Cerebellar nuclear complex (tissue), 1 donor: ENCODE measurements around the gene TSPAN18.
A peak's percentile ranks its signal among the peaks of the same experiment; 100 is the strongest.

Experiments
- DNase-seq, 2 experiments: peaks; one replicate each; lab custom pipeline; 2025; lab: John Stamatoyannopoulos, UW

Gene TSPAN18

DNA sequence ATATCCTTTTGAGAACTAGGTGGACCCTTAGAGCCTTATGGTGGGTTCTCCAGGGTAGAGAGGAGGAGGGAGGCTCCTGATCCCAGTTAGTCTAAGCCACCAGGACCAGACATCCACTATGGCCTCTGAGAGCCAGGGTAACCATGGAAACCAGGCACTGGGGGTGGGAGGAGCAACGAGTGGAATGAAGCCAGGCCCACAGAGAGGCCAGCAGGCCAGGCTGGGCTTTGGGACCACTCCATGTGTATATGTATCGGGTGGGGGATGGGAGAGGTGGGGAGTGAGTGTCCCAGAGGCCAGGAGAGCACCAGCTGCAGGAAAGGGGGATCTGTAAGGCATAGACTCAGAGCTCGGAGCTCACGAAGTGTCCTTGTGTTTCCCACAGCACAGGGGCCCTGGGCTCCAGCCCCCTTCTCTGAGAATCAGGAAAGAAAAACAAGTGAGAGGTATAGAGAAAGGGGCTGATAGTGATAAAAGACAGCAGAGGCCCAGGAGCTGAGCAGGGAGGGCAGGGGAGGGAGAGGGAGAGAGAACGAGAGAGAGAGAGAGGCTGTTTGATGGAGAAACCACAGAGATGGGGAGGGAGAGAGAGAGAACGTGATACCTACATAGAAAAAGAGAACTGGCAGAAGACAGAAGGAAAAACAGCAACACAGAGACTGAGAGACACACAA is 15.5 kb upstream of the TSPAN18 start:
- no peak for DNase-seq

DNA sequence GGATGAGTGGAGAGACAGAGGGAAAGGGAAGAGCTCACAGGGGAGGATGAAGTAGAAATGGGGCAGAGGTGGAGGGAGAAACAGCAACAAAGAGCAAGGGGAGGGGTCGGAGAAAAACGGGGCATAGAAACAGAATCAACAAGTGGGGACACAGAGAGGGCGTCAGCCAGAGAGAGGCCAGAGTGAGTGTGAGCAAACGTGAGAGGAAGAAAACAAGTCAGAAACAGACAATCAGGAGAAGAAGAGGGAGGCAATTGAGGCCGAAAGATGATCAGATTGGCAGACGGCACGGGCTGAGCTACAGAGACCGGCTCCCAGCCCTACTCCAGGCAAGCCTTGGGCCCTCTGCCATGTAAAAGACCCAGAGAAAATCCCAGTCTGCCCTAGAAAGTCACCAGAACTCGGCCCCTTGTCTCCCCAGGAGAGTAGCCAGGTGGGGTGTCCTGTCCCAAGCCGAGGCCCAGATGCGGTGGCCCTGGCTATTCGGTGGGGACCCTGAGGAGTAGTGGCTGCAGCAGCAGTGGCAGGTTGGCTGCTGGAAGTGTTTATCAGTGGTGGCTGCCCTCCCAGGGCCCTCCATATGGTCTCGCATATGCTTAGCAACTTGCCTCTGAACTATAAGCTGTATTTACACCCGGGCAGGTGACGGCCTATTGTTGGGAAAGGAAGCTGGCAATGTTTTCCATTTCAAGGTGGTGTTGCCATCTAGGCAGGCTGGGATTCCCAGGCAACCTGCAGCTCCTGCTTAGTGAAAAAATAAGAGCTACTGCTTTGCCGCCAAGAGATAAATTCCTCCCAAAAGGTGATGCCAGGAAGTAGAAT is 14.8 kb upstream of the TSPAN18 start:
- peak; percentile 71 to 89 for DNase-seq

DNA sequence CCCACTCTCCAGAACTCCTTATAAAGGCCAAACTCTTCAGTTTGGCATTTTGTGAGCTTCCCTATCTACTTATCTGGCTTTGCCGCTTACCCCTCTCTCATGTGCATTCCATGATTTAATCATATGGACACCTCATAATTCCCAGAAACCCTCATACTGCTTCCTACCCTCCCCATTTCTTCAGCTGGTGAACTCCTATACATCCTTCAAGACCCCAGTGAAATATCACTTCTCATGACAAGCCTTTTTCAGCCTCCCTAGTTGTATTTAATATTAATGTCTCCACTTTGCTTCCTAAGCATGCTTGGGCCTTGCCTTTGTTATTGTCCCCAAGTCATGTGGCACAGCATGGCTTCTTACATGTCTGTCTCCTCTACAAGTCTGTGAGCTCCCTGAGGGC is 13.7 kb upstream of the TSPAN18 start:
- no peak for DNase-seq

DNA sequence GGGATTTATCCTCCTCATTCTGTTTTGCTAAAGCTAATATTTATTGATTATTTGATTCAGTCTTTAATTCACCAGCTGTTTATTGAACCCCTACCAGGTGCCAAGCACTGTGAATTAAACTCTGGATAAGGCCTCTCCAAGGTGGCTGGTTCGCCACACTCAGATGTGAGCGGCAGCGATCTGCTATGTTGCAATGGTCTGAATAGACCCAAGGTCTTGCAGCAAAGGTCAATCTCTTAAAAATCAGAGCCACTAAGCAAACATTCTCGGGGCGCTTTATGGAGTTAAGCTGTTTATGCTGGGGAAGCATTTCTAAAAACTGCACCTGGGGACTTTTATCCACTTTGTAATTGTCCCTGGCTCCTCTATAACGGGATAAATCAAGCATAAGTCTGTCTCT is 10.5 kb upstream of the TSPAN18 start:
- no peak for DNase-seq

DNA sequence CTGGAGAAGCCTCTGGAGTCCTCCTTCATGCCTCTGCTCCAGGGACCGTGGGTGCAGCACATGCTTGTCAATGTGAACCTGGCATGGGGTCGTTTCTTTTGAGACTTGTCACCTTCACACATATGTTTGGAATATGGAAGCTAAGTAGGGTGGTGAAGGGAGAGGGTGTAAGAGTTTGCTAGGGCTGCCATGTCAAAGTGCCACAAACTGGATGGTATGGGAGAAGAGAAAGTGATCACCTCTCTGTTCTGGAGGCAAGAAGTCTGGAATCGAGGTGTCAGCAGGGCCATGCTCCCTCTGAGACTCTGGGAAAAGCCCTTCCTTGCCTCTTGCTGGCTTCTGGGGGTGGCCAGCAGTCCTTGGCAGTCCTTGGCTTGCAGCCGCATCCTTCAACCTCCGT is 8.7 kb upstream of the TSPAN18 start:
- DNase-seq = no peak

DNA sequence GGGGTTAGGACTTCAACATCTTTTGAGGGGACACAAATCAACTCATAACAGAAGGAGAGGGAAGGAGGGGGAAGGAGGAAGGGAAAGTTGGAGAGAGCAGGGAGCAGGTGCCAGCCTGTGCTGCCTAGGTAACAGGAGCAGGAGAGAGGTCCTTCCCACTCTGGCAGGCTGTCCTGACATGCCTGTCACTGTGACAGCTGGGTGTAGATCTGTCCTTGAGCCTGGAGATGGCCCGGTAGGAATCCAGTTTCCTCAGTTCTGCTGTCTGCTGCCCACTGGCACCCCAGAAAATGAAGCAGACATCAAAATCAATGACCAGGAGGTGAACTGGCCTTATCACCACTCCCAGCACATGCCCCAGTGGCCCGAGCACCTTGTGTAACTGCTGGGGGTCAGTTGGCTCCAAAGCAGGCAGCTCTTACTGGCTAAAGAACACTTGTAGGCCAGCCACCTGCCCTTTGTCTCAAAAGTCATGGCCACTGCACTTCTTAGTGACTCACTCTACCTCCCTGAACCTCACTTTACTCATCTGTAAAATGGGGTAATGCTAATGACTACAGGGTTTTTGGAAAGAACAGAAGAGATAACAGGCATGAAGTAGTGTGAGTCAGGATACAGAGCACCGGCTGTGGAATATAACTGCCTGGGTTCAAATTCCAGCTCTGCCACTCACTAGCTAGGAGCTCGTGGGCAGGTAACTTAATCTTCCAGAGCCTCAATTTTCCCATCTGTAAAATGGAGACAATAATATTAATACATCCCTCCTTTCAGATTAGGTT is 8.0 kb upstream of the TSPAN18 start:
- DNase-seq = no peak

DNA sequence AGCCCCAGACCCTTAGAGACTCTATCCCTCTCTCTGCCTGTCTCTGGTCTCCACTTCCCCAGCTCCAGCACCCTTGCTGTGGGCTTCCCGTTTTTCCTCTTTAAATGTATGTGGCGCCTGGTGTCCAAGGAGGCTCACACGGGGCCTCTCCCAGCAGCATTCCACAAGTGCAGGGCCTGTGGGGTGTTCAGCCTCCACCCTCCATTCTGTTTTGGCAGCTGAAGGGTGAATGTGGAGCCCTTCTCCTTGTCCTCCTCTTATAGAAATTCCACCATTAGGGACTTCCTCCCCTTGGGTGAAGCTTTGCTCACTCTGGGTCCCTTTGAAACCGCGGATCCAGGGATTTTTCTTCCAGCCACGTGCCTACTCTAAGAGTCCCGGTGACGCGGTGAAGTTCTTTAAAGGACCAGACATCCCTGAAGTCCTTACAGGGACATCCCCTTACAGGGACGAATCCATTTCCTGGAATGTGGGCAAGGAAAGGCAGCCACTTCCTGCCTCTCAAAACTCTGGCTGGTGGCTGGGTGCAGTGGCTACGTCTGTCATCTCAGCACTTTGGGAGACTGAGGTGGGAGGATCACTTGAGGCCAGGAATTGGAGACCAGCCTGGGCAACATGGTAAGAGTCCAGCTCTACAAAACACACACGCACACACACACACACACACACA is 1.6 kb upstream of the TSPAN18 start:
- no peak for DNase-seq

DNA sequence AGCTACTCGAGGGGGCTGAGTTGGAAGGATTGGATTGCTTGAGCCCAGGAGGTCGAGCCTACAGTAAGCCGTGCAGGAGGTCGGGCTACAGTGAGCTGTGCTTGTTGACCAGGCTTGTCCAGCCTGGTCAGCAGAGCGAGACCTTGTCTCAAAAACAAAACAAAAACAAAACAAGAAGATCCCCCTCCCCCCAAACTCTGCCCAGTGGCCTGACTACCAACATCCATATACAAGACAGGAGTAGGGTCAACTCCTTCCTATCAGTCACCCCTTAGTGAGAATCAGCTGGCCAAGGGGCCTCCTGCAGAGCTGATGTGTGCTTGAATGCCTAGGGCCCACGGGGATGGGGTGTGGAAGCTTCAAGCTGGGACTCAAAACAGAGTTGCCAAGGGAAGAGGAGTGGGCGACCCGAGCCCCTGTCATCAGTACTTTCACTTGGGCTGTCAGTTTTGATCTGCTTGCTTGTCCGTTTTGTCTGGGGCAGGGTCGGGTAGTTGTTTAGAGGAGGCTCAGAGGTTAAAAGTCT is 942 bp upstream of the TSPAN18 start:
- DNase-seq = no peak

DNA sequence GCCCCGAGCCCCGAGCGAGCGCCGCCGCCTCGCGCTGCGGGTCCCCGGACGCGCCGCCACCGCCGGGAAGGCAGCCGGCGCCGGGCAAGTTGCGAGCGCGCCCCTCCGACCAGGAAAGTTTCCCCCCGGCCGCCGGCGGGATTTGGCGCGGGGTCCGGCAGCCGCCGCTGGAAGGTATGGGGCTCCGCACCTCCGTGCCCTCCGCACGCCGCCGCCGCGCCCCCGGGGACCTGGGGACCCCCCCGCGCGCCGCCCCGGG is 281 bp downstream of the TSPAN18 start:
- DNase-seq = no peak

DNA sequence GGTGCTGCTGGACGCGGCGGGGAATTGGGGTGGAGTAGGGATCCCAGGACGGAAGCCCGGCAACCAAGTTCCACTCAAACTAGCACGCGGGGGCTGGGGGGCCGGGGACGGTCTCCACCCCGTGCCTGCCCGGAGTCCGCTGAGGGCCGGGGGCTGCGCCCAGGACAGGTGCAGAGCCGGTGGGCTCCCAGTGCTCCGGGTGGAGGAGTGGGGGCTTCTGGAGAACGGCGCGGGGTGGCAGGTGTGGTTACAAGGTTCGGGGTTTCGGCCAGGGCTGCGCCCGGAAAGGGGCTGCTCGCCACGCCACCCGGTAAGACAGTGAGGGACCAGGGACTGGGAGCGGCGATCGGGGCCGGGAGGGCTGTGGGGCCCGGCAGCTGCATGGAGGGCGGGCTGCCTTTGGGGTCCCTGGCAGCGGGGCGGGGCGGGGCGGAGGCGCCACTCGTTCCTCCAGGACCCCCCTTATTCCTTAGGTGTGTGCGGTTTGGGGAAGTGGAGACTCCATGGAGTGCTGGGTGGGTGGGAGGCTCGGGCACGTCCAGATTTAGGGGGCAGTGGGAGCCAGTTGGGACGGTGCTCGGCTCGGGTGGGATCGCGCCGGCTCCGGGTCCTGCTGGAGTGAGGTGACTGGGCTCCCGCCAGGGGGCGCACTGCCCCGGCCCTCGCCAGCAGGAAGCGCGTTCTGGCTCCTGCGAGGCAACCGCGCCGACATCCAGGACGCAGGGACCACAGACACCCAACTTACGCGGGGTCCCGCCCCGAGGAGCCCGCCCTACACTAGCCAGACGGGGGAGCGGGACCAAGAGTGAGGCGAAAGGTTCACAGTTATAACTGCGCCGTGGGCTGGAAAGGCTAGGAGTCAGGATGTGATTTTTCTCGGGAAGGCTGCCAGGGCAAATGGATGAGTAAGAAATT is 868 bp downstream of the TSPAN18 start:
- DNase-seq = peak in 1 of 2 experiments; percentile 50

DNA sequence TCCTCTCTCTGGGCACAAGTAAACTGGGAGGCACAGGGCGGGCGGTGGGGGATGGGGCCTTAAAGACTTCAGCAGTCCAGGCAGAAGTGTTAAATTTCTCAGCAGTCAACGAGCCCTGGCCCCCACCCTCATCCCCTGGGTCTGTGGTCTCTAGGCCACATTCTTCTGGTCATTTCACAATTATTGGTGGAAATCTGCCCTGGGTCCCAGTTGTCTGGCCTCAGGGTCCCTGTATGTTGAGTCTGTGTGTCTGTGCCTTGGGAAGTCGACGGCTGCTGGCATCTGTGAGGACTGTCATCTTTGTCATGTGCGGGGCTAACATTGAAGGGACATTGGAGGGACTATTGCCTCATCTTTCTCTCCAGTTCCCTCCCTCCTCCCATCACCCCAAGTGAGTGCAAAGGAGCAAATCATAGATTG is 1.7 kb downstream of the TSPAN18 start:
- no peak for DNase-seq

DNA sequence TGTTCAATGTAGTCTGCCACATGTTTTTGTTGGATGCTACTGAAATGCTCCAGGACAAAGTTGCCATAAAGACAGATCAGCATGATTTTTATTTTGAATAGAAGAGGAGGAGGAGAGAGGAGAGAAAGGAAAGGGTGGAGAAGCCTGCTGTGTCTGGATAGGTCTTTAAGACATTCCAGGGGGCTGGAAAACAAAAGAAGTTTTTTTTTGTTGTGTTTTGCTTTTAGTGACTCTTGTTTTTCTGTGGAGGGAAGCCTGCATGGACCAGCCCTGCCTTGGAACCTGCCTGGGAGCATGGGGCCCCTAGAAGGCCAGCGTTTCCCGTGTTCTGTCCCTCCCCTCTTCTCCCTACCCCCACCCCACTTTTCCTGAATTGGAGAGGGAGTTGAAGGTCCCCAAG is 2.3 kb downstream of the TSPAN18 start:
- no peak for DNase-seq

DNA sequence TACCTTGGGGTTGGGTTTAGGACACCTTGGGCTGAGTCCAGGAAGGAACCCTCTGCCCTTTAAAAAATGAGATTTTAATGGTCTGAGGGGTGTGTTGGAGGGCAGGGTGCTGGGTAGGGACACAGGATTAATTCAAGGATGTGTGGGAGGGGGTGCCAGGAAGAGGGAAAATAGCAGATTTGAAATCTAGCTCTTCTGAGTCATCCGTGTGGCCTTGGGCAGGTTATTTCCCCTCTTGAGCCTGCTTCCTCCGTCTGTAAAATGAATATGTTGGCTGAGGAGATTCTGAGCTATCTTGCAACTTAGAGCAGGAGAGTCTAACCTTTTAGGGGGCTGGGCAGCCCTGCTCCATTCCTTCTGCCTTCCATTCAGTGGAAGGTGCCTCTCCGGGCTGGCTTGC is 3.0 kb downstream of the TSPAN18 start:
- no peak for DNase-seq

DNA sequence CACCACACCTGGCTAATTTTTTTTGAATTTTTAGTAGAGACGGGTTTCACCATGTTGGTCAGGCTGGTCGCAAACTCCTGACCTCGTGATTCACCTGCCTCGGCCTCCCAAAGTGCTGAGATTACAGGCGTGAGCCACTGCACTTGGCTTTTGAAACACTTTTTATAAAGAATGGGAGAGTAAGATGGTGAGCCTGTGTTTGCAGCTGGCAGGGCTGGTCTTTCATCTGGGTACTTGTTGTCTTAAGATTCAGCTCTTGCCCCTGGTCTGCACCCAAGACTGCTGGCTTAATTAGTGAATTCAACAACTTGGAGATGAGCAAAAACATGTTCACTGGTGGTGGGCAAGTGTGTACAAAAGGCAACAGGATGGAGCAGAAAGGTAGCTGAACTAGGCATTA is 4.0 kb downstream of the TSPAN18 start:
- no peak for DNase-seq

DNA sequence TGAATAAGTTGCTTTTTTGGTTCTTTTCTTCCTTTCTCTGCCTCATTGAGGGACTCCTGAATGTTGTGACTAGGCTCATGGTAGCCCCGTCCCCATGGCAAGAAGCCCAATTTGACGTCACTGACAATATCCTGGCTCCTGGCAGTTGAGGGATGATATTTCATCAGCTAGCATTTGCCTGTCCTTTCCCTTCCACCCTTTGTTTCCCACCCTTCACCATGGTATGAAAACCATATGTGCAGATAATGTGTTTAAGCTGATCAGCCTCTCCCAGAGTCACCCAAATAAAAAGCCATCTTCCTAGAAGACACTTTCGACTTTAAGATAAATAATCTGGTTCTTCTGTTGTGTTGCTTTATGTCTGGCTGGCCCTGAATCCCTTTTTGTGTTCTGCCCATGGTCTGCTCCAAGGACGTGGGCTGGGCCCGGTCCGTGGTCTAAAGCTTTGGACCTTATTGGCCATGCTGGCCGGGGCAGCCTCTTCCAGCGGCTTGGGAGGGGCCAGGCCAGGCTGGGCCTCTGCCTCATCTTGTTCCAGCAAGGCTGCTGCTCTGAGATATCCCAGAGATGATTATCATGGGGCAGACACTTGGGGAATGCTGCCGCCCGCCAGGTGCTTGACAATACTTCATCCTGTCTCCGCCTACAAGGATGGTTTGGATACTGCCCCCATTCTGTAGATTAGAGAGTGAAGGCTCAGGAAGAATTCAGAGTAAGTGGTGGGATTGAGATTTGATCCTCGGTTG is 5.1 kb downstream of the TSPAN18 start:
- DNase-seq = no peak

DNA sequence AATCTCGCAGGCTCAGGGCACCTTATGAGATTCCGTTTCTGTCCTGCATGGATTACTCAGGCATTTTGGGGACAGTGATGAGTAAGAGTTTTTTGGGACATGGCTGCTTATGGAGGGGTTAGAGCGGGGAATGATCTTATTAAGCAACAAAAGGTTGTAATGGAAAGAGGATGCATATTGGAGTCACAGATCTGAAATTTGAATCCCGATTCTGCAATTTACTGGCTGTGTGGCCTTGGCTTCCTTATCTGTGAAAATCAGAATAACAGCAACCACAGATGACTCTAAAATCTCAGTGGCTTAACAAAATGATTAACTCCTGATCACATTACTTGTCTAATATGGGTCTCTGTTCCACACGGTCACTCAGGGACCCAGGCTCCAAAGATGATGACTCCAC is 5.8 kb downstream of the TSPAN18 start:
- DNase-seq = no peak

DNA sequence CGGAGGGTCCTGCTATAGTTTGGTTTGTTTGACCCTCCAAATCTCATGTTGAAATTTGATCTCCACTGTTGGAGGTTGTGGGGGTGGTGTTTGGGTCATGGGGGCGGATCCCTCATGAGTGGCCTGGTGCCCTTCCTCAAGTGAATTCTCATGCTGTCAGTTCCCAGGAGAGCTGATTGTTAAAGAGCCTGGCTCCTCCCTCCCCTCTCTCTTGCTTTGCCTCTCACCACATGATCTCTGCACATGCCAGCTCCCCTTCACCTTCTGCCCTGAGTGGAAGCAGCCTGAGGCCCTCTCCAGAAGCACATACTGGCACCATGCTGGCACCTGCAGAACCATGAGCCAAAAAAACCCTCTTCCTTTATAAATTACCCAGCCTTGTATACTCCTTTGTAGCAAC is 7.1 kb downstream of the TSPAN18 start:
- no peak for DNase-seq

DNA sequence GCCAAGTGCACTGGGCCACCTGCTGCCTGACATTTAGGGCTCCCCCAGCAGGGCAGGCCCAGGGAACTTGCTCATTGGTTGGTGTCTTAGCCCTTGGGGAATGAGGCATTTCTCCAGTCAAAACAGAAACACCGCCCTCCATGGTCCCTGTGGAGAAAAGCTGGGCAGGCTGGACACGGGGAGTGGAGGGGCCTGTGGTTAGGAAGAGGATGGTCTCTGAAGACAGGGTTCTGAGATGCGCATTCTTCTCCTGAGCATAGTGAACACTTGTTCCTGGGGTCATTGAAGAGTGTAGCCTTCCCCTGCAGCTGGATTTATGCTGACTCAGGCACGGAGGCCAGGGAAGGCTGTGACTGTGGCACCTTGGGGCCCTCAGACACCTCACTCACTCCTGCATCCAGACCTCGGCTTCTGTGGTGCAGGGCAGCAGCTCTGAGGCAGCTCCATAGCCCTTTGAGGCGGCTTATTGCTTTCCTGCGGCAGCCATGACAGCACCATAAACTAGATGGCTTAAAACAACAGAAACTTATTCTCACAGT is 8.2 kb downstream of the TSPAN18 start:
- DNase-seq = no peak

DNA sequence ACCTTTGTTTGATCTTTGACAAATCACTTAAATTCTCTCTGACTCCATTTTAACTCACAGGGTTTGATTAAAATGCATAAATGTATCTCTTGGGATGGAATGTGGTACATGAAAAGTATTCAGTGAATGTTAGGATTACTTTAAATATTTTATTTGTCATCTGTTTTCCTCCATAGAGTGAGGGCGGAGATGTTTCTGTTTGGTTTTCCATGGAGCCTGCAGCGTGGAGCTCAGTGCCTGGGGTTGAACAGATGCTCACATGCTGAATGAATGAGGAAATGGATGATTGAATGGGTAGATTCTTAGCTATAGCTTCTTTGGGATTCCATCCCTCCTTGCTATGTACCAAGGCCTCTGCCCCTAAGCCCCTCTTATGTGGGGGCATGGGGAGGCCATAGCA is 10.0 kb downstream of the TSPAN18 start:
- DNase-seq = no peak
